Stimulated activated CD4-positive, alpha-beta T cell treated with anti-CD3 and anti-CD28 coated beads, Interleukin-12 subunit alpha, Interleukin-12 subunit beta, amount 100 ng/mL, for 48 hours (primary cell): ENCODE results near the gene SLC6A6.
A peak's percentile ranks its signal among the peaks of the same experiment; 100 is the strongest.

ENCODE experiments used
- DNase-seq, 3 donors: peaks; one replicate each; pipeline ENCODE4 v3.0.0-alpha.2; 2020; ENCODE audit warnings: low read depth in 2 of 3, low spot score in 1 of 3

SLC6A6 gene

DNA sequence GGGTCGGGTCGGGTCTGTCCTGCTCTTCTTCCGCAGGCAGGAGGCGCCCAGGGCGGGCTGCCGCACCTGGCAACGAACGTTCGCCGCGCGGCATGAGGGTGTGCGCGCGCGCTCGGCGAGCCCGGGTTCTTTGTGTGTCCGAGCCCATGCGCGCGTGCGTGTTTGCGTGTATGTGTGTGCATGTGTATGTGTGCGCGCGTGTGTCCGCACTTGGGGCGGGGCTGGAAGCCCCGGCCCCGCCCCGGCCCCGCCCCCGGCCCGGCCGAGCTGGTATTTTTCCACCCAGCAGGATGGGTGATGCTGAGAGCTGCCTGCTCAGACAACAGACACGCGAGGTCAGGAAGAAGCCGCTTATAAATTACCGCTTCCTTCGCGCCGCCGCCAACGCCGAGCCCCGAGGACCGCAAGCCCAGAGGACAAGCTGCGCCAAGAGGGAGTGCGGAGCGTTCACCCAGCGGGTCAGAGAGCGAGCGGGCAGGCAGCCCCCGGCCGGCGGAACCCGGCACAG, at the start of gene SLC6A6:
SLC6A6 (plus strand) TSS at position 303 of the 508 bp plus-strand sequence. CDS start 41,029 bp downstream, outside the sequence.
- peak; percentile 88 to 90 (median 90) for DNase-seq

DNA sequence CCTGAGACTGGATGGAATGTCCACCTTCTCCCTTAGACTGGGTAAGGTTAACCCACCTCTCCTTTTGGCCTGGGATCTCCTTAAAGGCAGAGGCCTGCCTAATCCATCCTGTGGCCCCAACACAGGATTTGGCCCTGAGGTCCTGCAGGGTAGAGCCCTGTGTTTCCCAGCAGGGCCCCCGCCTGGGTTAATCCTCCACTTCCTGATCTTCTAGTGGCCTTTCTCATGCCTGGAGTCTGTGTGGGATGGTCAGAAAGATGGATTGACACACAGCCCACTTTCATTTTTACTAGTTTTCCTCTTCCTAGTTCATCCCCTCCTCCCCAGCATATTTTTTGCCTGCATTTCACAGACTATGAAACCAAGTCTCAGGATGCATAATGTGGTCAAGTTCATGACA, 48.9 kb upstream of the SLC6A6 start:
- DNase-seq, result no peak

DNA sequence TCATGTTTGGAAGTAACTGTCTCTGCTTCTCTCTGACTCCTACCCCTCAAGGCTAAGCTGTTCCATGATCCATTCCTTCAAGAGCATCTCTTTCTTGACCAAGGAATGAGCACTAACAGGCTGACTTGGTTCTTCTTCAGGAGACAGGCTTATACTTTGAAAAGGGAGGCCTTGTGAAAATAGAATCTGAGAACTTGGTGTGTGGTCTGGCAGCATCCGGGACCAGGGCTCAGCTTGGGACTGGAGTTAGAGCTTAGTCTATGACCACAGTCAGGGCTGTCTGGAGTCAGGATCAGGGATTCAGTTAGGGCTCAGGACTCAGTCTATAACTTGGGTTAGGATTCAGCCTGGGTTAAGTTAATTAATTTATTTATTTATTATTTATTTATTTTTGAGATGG, 44.9 kb upstream of the SLC6A6 start:
- DNase-seq, result no peak

DNA sequence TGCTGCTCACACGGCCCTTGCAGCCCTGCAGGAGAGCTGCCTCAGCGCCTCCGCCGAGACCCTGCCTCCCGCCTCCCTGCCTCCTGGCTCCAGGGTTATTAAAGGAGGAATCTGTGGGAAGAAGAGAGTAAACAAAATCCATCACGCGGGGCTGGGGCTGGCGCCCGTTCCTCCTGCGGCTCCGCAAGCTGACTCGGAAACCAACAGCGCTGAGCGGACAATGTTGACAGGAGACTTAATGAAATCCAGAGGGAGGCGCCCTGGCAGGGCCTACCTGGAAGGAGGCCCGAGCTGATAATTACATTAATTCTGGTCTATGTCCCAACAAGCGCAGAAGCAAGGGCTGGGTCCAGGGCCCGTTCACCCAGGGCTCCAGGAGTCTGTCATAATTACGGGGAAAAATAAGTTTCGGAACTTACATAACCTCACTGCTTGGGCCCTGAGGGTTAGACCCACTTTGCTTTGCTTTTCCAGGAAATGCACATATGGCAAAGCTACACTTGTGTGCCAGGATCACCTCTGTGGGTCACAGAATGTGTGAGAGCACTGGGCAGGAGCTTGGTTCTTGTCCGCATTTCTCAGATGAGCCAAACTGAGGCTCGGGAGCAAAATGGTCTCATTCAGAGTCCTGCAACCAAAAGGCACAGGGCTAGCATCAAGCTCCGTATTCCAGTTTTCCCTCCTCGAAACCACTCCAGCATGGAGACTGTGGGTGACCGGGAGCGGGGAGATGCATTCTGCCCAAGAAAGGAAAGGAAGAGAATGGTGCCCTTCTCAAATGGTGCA, 43.8 kb upstream of the SLC6A6 start:
- no peak for DNase-seq

DNA sequence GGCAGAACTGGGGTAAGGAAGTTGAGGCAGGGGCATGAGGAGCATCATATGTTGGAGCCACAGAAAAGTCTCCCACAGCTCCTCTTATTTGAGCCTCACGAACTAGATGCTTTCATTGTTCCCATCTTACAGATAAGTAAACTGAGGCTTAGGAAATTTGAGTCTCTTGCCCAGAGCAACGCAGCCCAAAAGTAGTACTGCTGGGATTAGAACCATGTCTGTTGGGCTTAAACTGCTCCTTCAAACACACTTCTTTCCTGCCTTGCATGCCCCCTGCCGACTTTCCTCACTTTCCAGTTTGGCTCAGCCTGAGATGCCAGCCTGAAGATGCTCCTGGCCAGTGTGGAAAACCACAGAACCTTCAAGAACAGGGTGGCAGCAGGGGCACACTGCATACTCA, 43.1 kb upstream of the SLC6A6 start:
- DNase-seq, result no peak

DNA sequence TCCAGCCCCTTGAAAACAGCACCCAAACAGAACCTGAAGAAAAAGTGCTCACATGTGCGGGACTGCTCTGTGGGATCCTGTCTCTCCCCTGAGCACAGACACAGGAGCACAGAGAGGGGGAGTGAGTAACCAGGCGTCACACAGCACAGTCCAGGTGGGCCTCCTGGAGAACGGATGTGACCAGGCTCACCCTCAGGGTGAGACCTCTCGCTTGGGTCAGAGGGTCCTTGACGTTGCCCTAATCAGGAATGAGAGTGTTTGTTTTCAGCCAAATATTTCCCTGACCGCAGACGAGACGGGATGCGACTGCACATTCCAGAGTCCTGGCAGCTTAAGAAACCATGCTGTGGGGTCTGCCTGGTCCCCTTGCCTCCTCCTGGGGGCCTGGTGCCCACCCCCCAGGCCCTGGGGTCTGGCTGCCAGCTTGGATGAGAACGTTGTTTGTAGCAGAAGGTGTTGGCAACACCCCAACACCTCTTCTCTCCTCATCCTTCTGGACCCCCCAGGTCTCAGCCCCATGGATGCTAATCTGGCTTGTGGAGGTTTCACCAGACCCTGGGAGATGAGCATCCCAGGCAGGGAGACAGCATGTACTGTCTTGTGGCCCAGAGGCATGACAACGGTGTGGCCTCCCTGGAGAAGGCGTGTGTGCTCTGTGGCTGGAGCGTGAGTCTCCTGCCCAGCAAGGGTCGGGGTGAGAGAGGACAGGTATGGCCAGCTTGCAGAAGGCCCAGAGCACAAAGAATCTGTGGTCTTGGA, 42.1 kb upstream of the SLC6A6 start:
- no peak for DNase-seq

DNA sequence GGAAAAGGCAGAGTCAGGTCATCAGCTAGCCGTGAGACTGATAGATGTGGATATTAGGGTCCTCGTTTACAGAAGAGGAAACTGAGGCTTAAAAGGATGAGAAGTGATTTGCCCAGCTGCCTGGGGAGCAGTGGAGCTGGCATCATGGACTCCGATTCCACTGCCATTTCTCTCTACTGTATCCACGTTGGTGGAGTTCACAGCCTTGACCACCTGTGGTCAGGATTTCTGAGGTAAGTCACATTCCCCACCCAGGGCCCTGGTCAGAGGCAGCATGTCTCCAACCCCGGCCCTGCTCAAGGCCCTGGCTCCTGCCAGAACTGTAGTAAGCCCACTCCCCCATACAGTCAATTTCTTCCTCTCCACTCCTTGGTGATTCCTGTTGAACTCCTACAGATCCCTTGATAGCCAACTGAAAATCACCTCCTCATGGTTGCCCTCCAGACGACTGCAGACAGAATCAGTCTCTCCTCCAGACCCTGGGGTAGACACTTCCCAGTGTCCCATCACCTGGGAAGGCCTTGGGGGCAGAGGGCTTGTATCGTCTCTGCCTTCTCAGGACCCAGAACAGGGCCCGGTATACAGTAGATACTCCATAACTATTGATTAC, 41.2 kb upstream of the SLC6A6 start:
- no peak for DNase-seq

DNA sequence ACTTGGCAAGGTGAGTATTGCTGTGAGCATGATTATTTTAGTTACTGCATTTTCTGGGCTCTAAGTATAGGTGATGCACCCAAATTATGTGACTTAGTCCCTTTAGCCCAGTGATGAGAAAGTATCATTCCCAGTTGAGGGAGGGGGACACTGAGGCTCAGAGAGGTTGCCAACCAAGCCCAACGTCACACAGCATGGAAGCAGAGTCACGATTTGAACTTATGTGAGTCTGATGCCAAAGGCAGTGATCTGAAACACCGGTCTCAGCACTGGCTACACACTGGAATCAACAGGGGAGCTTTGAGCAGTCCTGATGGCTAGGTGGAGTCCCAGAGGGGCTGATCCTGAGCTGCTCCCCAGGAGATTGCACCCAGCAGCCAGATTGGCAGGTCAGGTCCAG, 39.5 kb upstream of the SLC6A6 start:
- DNase-seq, result no peak

DNA sequence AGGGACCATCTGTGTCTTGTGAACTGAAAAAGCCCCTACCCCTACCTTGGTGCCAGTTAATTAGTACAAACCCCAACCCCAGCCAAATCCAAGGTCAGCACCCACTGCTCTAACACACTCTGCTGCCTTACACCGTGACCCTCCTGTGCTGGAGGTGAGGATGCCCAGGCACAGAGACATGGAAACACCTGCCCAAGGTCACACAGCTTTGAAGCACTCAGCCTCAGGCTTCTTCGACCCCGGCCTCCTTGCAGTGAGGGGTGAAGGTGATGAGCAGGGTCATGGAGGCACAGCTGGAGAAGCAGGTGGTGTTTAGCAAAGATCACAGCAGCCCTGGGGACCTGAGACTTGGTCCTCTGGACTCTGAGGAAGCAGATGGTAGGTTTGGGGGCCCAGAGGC, 39.0 kb upstream of the SLC6A6 start:
- no peak for DNase-seq

DNA sequence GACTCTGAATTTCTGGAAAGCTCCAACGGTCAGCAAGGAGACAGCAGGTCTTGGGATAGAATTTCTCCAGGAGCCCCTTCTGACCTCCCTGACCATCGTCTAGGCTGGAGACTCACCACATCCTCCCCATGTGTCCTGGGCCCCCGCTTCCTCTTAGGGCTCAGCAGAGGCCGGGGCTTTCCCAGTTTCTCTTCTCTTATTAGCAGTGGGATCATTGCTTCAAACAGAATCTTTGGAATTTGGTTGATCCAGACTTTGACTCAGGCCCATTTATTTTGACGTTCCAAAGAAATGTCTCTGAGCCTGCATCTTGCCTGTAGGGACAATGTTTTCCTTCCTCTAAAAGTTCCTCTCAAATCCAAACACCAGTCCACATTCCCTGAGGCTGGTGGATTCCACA, 38.4 kb upstream of the SLC6A6 start:
- no peak for DNase-seq

DNA sequence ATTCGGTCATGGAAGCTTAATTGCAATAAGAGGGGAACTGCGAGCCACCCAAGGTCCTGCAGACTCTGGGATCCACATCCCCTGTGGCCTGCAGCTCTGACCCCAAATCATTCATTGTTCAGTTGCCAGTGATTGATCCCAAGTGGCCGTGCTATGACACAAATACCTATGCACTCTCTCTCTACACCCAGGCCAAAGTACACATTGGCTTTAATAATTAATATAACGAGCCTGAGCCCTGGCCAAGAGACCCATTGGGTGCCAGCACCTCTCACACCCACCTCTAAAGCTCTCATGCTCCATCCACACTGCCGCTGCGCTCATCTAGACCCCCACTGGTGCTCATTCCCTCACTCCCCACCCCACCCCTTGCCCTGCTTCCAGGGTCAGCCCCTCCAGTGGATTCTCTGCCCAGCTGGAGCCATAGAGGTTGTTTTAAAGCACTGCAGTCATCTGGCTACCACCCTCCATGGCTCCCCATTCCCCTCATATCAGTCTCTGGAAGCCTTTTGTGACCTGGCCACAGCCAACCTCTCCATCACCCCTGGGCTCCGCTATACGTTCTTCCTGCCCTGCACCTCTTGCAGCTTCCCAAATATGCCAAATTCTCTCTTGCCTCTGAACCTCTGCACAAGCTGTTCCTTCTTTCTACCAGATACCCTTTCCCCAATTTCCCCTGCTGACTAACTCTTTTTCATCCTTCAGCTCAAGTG, 37.7 kb upstream of the SLC6A6 start:
- no peak for DNase-seq

DNA sequence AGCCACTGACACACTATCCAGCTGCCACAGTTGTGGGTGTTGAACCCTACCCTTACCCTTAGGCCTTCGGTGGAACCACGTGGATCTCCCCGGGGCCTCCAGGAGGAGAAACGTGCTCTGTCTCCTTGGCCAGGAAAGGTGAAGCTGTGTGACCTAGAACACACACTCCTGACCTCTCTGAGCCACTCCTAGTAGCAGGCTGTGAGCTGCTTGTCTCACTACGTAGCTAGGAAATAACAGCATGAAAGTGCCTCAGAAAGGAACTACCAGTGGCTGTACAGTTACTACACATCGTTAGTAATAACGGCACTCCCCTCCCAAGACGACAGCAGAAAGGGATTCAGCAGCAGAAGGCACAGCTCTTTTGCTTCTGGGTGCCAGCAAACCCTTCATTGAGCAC, 36.2 kb upstream of the SLC6A6 start:
- DNase-seq, result no peak

DNA sequence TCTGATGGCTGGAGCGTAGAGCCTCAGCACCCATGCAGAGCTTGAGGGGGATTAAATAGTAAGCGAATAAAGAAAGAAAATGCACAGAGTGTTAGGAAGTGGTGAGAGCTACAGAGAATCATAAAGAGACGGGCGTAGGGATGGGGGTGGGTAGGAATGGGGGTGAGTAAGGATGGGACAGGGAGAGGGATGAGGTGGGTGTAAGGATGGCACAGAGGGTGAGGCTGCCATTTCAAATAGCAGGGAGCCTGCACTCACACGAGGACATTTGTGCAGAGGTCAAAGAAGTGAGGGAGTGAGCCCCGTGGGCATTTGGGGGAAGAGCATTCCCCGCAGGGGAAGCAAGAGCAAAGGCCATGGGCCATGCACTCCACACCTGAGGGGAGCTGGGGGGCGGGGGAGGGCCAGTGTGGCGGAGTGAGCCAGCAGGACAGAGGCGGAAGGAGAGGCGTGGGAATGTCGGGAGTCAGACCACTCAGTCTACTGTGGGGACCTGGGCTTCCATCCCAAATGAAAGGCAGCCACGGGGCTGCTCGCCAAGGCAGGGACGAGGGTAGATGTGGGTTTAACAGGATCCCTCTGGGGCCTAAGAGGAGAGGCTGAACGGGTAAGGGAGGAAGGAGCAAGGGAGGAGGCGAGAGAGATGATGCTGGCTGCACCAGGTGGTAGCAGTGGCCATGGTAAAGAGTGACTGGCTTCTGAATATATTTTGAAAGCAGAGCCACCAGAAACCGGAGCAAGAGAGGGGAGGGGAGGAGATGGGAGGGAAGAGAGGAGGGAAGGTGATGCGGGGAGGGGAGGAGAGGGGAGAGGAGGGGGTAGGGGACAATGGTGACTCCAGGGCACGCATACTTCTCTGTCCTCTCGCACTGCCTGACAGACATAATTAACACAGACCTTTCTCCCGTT, 35.2 kb upstream of the SLC6A6 start:
- no peak for DNase-seq

DNA sequence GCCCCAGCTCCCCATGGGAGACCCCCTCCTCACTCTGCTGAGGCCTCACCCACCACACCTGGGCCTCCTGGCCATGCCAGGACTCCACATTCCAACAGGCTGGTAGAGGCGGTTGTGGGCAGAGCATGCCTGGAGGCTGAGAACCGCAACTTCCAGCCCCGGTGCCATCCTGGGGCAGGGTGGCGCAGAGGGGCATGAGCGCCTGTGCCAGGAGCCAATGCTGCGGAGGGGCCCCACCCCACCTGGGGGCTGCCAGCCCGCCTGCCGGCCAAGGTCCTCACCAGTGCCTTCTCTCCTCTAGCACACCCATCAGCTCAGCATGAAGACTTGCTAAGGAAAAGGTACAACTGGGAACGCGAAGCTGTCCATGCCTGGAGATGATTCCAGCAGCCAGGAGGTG, 34.3 kb upstream of the SLC6A6 start:
- DNase-seq, result no peak

DNA sequence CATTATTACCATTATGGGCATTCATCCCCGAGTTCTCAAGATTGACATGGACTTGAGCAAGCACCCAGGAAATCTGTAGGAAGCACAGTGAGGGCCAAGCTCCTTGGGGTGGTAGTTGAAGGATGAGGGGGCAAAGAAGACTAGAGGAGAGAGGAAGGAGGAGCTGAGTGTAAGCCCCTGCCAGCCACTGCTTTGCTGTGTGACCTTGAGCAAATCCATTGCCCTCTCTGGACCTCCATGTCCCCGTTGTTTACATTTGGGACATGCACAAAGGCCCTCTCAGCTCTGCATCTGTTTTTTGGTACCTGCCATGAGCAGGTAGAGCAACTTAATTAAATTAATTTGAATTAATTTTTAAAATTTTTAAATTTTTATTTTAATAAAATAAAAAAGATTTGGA, 33.5 kb upstream of the SLC6A6 start:
- DNase-seq, result no peak

DNA sequence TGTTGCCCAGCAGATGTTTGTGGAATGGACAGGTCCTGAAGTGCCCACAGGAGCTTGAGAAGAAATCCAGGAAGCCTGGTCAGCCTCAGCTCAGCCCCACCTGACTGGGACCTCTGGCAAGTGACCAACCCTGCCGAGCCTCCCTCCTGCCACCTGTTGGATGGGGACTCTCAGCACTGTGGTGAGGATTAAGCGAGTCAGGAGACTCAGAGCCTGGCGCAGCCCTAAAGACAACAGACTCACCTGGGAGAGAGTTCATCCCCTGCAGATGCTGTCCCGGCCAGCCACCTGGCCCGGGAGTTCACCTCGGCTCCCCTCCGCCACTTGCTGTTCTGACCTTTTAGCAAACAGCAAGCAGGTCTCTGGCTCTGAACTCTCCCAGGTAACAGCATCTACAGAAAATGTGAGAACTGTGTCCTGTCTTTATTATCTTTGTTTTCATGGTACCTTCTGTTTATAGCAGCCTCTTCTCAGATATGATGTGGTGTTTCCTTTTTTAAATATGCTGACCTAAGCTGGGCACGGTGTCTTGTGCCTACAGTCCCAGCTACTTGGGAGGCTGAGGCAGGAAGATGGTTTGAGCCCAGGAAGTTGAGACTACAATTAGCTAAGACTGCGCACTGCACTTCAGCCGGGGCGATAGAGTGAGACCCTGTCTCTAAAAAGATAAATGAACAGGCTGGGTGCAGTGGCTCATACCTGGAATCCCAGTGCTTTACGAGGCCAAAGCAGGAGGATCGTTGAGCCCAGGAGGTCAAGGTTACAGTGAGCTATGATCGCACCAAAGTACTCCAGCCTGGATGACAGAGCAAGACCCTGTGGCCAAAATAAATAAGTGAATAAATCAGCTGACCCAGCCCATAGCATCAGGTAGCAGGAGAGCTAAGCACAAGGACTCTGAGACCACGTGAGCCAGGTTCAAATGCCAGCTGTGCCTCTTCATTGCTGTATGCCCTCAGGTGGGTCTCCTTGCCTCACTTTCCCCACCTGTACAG, 32.4 kb upstream of the SLC6A6 start:
- DNase-seq, result no peak

DNA sequence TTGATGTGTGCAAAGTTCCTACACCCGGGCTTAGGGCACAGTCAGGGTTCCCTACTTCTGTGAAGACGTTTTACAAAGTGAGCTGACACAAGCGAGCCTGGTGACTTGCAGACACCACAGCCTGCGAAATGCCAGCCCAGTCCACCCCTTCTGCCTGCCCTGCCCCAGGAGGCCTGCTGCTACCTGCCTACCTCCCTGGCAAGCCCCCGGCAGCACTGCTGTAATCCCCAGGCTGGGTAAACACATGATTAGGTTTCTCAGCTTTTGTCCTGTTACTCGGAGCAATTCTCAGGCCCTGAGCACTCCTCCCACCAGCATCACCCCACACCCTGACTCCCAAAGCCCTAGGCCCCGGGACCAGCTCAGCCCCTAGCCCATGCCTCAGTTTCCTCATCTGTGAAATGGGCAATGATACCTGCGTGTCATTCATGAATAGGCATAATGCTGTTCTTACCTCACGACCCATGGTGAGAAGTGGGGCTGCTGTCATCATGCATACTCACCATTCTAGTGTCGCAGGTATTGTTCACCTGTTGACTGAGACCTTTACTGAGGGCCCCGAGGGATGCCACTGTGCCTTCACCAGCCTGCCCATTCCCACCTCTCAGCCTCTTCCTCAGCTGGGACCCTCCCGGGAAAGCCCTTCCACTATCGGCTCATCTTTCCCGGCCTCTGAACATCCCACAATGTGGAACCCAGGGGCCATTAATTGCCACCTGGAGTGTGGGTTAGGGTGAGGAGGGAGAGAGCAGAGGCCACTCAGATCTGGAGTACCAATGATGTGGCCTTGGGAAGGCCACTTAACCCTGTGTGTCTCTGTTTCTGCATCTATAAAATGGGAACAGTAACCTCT, 31.5 kb upstream of the SLC6A6 start:
- no peak for DNase-seq
